Measurements from ENCODE around the gene METAP1.
"Not testable (repeated sequence)": the region's sequence is repeated elsewhere in the genome, so short reads cannot be mapped to it uniquely, and the experiment has no call there.

DNA sequence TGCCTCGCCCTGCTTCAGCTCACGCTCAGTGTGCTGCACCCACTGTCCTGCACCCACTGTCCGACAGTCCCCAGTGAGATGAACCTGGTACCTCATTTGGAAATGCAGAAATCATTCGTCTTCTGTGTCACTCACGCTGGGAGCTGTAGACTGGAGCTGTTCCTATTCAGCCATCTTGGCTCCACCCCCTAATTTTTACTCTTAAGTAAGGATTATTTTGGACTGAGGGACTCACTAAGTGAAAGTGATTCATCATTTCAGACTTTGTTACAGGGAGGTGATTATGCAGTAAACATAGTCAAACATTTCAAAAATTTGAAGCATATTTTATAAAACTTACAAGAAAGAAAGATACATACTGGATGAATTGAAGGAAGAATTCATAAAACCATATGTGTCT lies 104.3 kb downstream of the METAP1 start:
- TF ChIP-seq CTCF, POLR2A (IDR thresholded peaks at IDR 0.05): not testable (repeated sequence)

All from heart left ventricle (tissue), 13 donors.